ENCODE measurements around the gene PSMC5.
"Not testable (repeated sequence)": the region's sequence is repeated elsewhere in the genome, so short reads cannot be mapped to it uniquely, and the experiment has no call there.

PSMC5 gene

DNA sequence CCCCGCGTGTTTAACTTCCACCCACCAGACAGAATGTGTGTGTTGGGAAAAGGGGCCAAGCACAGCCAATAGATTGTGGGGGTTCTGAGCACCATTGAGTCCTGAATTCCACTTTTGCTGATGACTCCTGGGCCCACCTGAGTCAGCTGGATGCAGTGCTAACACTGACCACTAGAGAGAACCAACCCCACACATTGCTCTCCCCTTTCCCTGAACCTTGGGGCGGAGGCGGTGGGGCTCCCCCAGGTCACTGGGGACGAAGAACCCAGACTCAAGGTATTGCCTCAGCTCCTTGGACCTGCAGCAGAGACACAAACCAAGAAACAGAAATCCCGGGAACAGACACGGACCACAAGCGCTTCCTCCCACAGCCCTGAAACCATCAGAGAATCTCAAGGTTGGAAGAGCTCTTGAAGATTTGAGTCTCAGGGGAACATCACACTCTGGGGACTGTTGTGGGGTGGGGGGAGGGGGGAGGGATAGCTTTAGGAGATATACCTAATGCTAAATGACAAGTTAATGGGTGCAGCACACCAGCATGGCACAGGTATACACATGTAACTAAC, 46.9 kb downstream of the PSMC5 start:
- DNase-seq, result not testable (repeated sequence)

DNA sequence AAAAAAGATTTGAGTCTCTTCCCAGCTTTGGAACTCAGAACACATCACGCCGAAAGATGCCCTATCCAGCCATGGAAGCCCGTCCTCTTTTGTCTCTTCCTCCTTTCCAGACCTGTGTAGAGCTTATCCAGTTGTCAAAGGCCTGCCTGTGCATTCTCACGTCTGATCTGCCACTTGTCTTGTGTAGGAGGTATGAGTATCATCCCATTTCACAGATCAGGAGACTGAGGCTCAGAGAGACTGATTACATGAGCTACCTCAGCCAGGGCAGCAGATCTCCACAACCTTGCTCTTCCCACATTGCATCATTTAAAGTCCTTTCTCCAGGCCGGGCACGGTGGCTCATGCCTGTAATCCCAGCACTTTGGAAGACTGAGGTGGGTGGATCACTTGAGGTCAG, 47.5 kb downstream of the PSMC5 start:
- not testable (repeated sequence) for DNase-seq

DNA sequence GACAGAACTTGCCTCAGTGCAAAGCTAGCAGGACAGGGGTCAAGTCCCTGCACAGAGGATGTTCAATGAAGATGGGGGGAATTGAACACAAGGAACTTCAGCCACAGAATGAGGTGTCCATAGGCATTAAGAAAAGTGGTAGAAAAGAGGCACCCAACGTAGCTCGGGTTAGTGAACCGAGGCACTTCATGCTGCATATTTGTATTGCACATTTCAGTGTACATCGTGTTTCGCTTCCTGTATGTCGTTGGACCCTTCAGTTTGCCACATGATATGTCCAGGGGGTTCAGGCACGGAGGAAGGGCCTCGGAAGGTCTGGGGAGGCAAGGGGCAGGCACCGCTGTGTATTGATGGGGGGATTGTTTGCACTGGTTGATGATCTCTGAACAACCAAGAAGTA, 51.2 kb downstream of the PSMC5 start:
- not testable (repeated sequence) for DNase-seq

DNA sequence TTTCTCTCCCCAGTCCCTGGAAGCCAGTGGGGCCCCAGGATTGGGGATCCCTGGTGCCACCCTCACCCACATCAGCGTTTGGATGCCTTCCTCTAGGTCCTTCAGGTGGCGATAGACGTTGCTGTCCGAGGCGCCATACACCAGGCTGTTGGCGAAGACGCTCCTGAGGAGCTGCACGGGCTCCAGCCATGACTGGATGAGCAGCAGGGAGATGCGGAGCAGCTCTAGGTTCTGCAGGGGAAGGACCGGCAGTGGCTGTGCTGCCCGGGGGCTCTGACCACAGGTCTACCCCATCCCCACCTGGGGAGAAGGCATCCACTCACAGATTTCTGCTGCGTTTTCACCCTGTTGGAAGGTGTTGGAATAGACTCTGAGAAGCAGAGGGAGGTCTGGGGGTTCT, 53.5 kb downstream of the PSMC5 start:
- no peak for DNase-seq

DNA sequence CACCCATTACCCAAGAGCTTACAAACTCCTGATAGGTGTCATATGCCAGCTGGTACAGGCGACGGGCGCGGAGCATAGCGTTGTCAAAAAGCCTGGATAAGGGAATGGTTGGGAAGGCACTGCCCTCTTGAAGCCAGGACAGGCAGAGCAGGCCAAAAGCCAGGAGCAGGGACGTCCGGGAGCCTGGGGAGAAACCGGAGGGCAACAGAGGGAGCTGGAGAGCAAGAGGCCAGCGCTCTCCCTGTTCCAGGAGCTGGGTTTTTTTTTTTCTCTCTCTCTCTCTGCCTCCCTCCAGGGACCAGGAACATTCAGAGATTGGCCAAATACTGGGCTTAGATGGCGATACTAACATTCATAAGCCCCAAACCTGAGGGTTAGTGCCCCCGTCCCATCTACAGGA, 54.1 kb downstream of the PSMC5 start:
- not testable (repeated sequence) for DNase-seq
